ENCODE results near the gene ANXA1. TPM values are rescaled to one million over a fixed set of nuclear protein-coding genes. Genes with fewer than 3 reads are reported as not detected.
"Not testable (repeated sequence)": the region's sequence is repeated elsewhere in the genome, so short reads cannot be mapped to it uniquely, and the experiment has no call there.

The ANXA1 gene, protein sequence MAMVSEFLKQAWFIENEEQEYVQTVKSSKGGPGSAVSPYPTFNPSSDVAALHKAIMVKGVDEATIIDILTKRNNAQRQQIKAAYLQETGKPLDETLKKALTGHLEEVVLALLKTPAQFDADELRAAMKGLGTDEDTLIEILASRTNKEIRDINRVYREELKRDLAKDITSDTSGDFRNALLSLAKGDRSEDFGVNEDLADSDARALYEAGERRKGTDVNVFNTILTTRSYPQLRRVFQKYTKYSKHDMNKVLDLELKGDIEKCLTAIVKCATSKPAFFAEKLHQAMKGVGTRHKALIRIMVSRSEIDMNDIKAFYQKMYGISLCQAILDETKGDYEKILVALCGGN
- 834 TPM for total RNA-seq

DNA sequence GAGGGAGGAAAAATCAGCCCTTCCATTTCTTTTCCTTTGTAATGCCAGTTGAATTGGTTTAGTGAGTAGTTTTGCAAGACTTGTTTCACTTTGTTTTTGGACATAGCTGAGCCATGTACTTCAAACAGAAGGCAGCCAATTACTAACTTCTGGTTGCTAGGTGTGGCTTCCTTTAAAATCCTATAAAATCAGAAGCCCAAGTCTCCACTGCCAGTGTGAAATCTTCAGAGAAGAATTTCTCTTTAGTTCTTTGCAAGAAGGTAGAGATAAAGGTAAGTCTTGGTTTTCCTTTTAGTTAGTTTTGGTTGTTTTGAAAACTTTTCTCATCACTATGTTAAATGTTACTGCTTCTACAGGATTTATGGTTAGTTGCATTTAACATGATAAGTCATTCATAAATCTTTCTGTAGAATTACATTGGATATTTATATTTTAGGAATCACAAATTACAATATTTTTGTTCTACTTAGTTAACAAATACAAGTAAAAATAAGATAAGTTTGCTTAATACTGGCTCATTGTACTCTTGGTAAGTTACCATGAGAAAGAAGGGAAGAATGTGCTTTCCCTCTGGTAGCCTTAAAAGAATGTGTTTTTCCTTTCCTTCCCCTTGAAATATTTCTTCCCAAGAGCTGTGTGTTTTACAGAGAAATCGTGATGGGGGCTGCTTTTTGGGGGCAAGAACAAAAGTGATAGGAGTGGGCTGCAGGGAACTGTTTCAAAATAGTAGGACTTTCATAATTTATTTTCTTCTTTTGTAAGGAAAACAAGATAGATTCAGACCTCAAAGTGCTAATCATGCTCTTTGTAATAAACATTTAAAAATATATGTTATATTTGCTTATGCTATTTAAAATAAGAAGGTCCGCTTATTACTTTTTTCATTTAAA is at the start of gene ANXA1:
ANXA1 (plus strand) TSS at position 213 of the 890 bp plus-strand sequence. CDS start 6,671 bp downstream, outside the sequence.
- no peaks in the 10 kb centered on the region for H3K27me3 ChIP-seq
- no peaks in the 10 kb centered on the region for H3K36me3 ChIP-seq
- no peaks in the 10 kb centered on the region for H3K9me3 ChIP-seq
- H3K4me3 ChIP-seq, result peak within 1 kb of the TSS; percentile 46 to 62
- intact Hi-C loops (cut with DNase I), result no loop called here
- peak within 1 kb of the TSS; percentile 91 for H3K27ac ChIP-seq
- peaks cover 74% of the 10 kb centered on the region for H3K4me1 ChIP-seq
- TF ChIP-seq POLR2A (IDR thresholded peaks at IDR 0.05) (peak in 1 of 2 donors; percentile 69), POLR2AphosphoS5 (IDR thresholded peaks at IDR 0.05; ENCODE audit: insufficient read depth in 1 of 2, low read depth in 1 of 2) (peak; percentile 52 to 96)
- TF ChIP-seq, protein P1, sequence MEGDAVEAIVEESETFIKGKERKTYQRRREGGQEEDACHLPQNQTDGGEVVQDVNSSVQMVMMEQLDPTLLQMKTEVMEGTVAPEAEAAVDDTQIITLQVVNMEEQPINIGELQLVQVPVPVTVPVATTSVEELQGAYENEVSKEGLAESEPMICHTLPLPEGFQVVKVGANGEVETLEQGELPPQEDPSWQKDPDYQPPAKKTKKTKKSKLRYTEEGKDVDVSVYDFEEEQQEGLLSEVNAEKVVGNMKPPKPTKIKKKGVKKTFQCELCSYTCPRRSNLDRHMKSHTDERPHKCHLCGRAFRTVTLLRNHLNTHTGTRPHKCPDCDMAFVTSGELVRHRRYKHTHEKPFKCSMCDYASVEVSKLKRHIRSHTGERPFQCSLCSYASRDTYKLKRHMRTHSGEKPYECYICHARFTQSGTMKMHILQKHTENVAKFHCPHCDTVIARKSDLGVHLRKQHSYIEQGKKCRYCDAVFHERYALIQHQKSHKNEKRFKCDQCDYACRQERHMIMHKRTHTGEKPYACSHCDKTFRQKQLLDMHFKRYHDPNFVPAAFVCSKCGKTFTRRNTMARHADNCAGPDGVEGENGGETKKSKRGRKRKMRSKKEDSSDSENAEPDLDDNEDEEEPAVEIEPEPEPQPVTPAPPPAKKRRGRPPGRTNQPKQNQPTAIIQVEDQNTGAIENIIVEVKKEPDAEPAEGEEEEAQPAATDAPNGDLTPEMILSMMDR (IDR thresholded peaks at IDR 0.05), result no peak
- DNase-seq (ENCODE audit: extremely low spot score in 2 of 2), result no peak

DNA sequence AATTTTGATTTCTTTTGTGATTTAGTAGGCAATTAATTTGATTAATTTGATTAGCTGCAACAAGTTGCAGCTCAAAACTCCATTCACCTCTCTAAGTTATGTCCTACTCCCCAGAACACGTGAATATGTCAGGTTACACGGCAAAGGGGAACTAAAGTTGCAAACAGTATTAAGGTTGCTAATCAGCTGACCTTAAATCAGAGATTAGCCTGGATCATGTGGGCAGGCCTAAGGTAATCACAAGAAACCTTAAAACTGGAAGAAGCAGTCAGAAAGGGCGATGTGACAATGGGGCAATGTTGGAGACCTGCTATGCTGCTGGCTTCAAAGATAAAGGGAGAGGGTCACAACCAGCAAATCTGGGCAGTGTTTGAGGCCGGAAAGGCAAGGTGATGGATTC is 47.3 kb upstream of the ANXA1 start:
- Histone ChIP-seq H3K4me1 (no peaks in the 10 kb centered on the region), H3K36me3 (no peaks in the 10 kb centered on the region), H3K27ac (no peak overlapping the region), H3K9me3 (no peaks in the 10 kb centered on the region), H3K27me3 (no peaks in the 10 kb centered on the region), H3K4me3 (no peak overlapping the region)
- no peak for TF ChIP-seq POLR2A (IDR thresholded peaks at IDR 0.05)
- no peak for DNase-seq (ENCODE audit: extremely low spot score in 2 of 2)
- intact Hi-C loops (cut with DNase I), result no loop called here

DNA sequence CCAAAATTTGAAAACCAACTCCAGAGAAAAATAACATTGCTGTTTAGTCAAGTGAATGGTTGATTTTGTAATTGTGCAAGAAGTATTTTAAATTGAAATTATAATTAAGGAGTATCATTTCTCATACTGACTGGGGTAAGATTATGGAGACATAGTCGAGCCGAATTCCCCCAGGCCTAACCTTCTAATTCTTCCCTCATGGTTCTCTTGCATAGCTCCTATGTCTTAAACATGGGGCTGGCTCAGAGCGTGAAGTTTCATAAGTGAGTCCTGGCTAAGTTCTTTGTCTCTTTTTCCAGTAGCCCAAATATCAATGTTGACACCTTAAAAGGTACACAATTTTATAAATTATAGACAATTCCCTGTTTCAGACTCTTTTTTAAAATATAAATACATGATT is 46.7 kb upstream of the ANXA1 start:
- TF ChIP-seq POLR2AphosphoS5 (IDR thresholded peaks at IDR 0.05; ENCODE audit: insufficient read depth in 1 of 2, low read depth in 1 of 2), result no peak
- TF ChIP-seq, protein P1 (IDR thresholded peaks at IDR 0.05), result no peak
- no peak for TF ChIP-seq POLR2A (IDR thresholded peaks at IDR 0.05)
- no peaks in the 10 kb centered on the region for H3K36me3 ChIP-seq
- no peaks in the 10 kb centered on the region for H3K9me3 ChIP-seq
- no peak overlapping the region for H3K27ac ChIP-seq
- DNase-seq (ENCODE audit: extremely low spot score in 2 of 2), result no peak
- H3K27me3 ChIP-seq, result no peaks in the 10 kb centered on the region
- no peak overlapping the region for H3K4me3 ChIP-seq
- intact Hi-C loops (cut with DNase I), result no loop called here
- H3K4me1 ChIP-seq, result no peaks in the 10 kb centered on the region

DNA sequence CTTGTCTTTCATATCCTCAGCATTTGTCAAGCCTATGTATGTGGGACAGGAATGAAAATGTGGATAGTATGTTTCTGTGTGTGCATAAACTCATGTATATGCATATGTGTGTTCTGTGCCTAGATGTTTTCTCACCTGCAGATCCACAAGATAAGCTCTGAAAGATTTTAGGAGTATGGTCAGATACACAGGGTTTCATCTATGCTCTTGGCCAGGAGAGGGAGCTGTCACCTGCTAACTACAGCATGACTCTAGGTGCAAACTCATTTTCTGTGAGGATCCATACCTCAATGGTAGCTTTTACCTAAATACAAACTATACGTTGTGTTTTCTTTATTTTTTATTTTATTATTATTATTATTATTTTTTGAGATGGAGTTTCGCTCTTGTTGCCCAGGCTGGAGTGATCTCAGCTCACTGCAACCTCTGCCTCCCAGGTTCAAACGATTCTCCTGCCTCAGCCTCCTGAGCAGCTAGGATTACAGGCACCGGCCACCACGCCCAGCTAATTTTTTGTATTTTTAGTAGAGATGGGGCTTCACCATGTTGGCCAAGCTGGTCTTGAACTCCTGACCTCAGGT is 44.1 kb upstream of the ANXA1 start:
- H3K36me3 ChIP-seq; H3K4me1 ChIP-seq; H3K4me3 ChIP-seq; H3K27ac ChIP-seq; H3K9me3 ChIP-seq; intact Hi-C loops (cut with DNase I); H3K27me3 ChIP-seq; DNase-seq (ENCODE audit: extremely low spot score in 2 of 2): not testable (repeated sequence)
- TF ChIP-seq, protein P1 (IDR thresholded peaks at IDR 0.05), result peak; percentile 67 to 81 (median 76)

DNA sequence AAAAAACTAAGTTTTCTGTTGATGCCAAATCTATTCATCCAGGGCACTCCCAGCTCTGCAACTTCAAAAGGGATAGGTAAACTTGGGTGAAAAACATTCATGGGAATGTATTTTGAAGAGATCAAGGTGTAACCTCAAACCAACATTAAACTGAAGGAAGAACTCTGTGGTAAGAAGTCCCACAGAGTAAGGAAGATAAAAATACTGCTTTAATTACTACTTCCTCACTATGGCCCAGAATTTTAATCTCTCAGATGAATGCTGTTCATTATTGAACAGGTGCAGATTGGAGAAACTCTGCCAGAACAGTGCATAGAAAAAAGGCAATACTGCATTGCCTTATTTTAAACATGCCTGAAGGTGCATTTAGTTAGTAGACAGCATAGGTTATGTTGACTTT is 37.6 kb upstream of the ANXA1 start:
- Histone ChIP-seq H3K36me3 (no peaks in the 10 kb centered on the region), H3K9me3 (no peaks in the 10 kb centered on the region), H3K4me3 (no peak overlapping the region), H3K27me3 (no peaks in the 10 kb centered on the region), H3K4me1 (no peaks in the 10 kb centered on the region), H3K27ac (no peak overlapping the region)
- intact Hi-C loops (cut with DNase I), result loop anchor here (5.0 kb wide), 1 partner anchor 68 kb away; no protein-coding TSS in a partner anchor
- TF ChIP-seq, protein P1 (IDR thresholded peaks at IDR 0.05), result no peak
- TF ChIP-seq POLR2A (IDR thresholded peaks at IDR 0.05), result no peak
- TF ChIP-seq POLR2AphosphoS5 (IDR thresholded peaks at IDR 0.05; ENCODE audit: insufficient read depth in 1 of 2, low read depth in 1 of 2), result no peak
- no peak for DNase-seq (ENCODE audit: extremely low spot score in 2 of 2)
